K562 (cell line): ENCODE results near the gene PLEKHA8. TPM values are rescaled to one million over a fixed set of nuclear protein-coding genes. Genes with fewer than 3 reads are reported as not detected.

Source experiments
- ASH1L ChIP-seq: fragments of 450-650 bp; IDR thresholded peaks from 2 replicates; pipeline ENCODE4 v1.6.1; 2018; ENCODE audit warnings: borderline replicate concordance, mild to moderate bottlenecking, low read depth; ENCODE audit not compliant: partially characterized antibody
- CHD2 ChIP-seq: IDR thresholded peaks from 2 replicates; pipeline ENCODE4 v1.6.1; 2011; ENCODE audit warnings: low read depth, low read length
- CREBBP ChIP-seq: IDR thresholded peaks from one replicate; pipeline ENCODE4 v1.6.1; 2012; ENCODE audit warnings: low read depth, mild to moderate bottlenecking, control low read depth, inconsistent platforms, low read length
- FIP1L1 ChIP-seq: fragments of 200-400 bp; formaldehyde crosslinking; IDR thresholded peaks from 2 replicates; pipeline ENCODE4 v1.6.1; 2018; ENCODE audit warnings: mild to moderate bottlenecking, low read depth, low read length; ENCODE audit not compliant: poor library complexity, severe bottlenecking
- FOXJ3 ChIP-seq: sonication (generic); formaldehyde crosslinking; IDR thresholded peaks from 2 replicates; pipeline ENCODE4 v1.4.0; 2020; ENCODE audit warnings: mild to moderate bottlenecking, missing genetic modification reagents
- FOXK1 ChIP-seq: sonication (generic); formaldehyde crosslinking; IDR thresholded peaks from 2 replicates; pipeline ENCODE4 v1.8.0; 2022; ENCODE audit warnings: missing genetic modification reagents, mild to moderate bottlenecking, borderline replicate concordance
- MEF2A ChIP-seq: IDR thresholded peaks from 2 replicates; pipeline ENCODE4 v1.6.1; 2011; ENCODE audit warnings: low read depth, mild to moderate bottlenecking, low read length, moderate library complexity; ENCODE audit not compliant: control insufficient read depth
- MTA3 ChIP-seq: fragments of 450-650 bp; formaldehyde crosslinking; IDR thresholded peaks from 2 replicates; pipeline ENCODE4 v1.6.1; 2017; ENCODE audit warnings: mild to moderate bottlenecking, borderline replicate concordance
- NCOA1 ChIP-seq: fragments of 450-650 bp; IDR thresholded peaks from 2 replicates; pipeline ENCODE4 v1.6.1; 2016; ENCODE audit warnings: low read depth
- NFIC ChIP-seq: fragments of 450-650 bp; IDR thresholded peaks from 2 replicates; pipeline ENCODE4 v1.6.1; 2017; ENCODE audit warnings: mild to moderate bottlenecking, inconsistent platforms
- PML ChIP-seq: IDR thresholded peaks from 2 replicates; pipeline ENCODE4 v1.6.1; 2012; ENCODE audit warnings: low read length, inconsistent platforms
- RFX1 ChIP-seq: fragments of 450-650 bp; IDR thresholded peaks from 2 replicates; pipeline ENCODE4 v1.6.1; 2016; ENCODE audit warnings: mild to moderate bottlenecking, moderate library complexity
- TCF15 ChIP-seq: fragments of 250-450 bp; sonication (Bioruptor Pico); IDR thresholded peaks from 2 replicates; pipeline ENCODE4 v1.8.0; 2022; ENCODE audit warnings: moderate library complexity, mild to moderate bottlenecking, inconsistent platforms
- polyA plus RNA-seq, 8 experiments: library from polyadenylated mRNA; depleted of rRNA in 4 of 8; stranded (reverse) in 5 of 8; unstranded in 3 of 8; fragments of >200 nt; fragmentation: Nextera tagmentation in 2 of 8; fragmentation: Illumina TruSeq in 1 of 8; extraction: Ambion mirVana in 2 of 8; extraction: Trizol in 1 of 8; gene quantifications; 2 replicates each; pipeline versions ENCODE4 v1.2.1 to v1.2.3, GENCODE V29; 2011 to 2014; ENCODE audit warnings: inconsistent platforms in 1 of 8, missing spikeins in 1 of 8
- total RNA-seq, 7 experiments: library from RNA; depleted of rRNA in 6 of 7; stranded (reverse); fragments of >200 nt in 6 of 7; fragmentation: Illumina TruSeq in 2 of 7; extraction: Trizol in 2 of 7; gene quantifications; 2 replicates each; pipeline versions ENCODE4 v1.2.1 to v1.2.3, GENCODE V29; 2011 to 2021; ENCODE audit warnings: low replicate concordance in 1 of 7
- TF ChIP-seq, protein P1 (sequence below): sonication (generic); formaldehyde crosslinking; IDR thresholded peaks from 2 replicates; pipeline ENCODE4 v1.8.0; 2023; ENCODE audit warnings: mild to moderate bottlenecking, missing genetic modification reagents
- TF ChIP-seq, protein P2 (sequence below): sonication (generic); formaldehyde crosslinking; IDR thresholded peaks from 2 replicates; pipeline ENCODE4 v1.8.1; 2023; ENCODE audit warnings: mild to moderate bottlenecking, missing genetic modification reagents, moderate library complexity
- TF ChIP-seq, protein P3 (sequence below): fragments of 150-350 bp; conservative IDR thresholded peaks from 2 replicates; pipeline ENCODE4 v1.6.1; 2014; ENCODE audit warnings: low read length
- TF ChIP-seq, protein P4 (sequence below): fragments of 200-800 bp; sonication (Bioruptor generic); IDR thresholded peaks from 2 replicates; pipeline ENCODE4 v1.6.1; 2017; ENCODE audit warnings: missing genetic modification characterization, missing compliant biosample characterization
- TF ChIP-seq, protein P5 (sequence below): fragments of 450-650 bp; IDR thresholded peaks from 2 replicates; pipeline ENCODE4 v1.6.1; 2017; ENCODE audit warnings: antibody characterized with exemption

Gene PLEKHA8
- total and polyA plus RNA-seq, 9 of the 15 experiments (the other 6 are each of a cell fraction or from before 2014, with no cell fraction given): 3.2 to 16.3 (median 11.8) TPM

DNA sequence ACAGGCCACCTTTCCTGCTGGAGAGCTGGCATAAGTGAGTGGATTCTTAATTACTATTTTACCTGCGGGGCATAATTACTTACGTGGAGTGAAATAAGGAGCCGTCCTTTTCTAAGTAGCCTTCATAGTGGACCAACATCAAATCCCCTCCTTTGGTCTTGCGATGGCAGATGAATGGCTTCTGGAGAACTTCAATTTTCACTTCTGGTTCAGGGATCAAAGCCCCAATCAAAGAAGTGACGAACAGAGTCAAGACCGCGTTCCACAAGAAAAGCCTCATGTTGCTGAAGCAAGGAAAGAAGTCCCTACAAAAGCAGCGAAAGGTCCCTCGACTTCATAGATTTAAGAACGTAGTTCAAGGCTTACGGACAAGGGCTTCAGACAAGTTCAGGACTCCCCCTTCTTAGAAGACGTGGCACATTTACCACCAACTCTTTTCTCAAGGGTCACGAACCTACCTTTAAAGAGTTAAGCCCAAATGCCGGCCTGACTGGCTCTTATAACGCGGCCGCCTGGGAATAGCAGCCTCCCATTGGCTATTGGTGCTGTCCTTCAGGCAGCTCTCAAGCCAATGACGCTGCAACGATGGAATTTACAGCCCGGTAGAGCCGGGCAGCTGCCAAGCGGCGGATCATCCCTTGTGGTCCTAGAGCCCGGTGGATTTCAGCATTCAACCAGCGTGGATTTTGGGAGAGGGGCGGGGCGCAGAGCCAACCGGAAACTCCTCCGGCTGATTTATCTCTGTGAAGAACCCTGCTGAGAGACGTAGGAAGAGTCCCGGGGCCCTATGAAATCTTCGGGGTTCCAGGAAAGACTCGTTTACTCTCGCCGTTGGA is 1.8 kb upstream of the PLEKHA8 start, which contains the start of gene FKBP14 (continued):
- TF ChIP-seq MTA3: peak; percentile 90; the same call in 1 of the 2 replicates
- TF ChIP-seq, protein P1, sequence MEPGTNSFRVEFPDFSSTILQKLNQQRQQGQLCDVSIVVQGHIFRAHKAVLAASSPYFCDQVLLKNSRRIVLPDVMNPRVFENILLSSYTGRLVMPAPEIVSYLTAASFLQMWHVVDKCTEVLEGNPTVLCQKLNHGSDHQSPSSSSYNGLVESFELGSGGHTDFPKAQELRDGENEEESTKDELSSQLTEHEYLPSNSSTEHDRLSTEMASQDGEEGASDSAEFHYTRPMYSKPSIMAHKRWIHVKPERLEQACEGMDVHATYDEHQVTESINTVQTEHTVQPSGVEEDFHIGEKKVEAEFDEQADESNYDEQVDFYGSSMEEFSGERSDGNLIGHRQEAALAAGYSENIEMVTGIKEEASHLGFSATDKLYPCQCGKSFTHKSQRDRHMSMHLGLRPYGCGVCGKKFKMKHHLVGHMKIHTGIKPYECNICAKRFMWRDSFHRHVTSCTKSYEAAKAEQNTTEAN: no peak
- TF ChIP-seq, protein P2, sequence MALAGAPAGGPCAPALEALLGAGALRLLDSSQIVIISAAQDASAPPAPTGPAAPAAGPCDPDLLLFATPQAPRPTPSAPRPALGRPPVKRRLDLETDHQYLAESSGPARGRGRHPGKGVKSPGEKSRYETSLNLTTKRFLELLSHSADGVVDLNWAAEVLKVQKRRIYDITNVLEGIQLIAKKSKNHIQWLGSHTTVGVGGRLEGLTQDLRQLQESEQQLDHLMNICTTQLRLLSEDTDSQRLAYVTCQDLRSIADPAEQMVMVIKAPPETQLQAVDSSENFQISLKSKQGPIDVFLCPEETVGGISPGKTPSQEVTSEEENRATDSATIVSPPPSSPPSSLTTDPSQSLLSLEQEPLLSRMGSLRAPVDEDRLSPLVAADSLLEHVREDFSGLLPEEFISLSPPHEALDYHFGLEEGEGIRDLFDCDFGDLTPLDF (CRISPR knock-in tag): no peak
- no peak for TF ChIP-seq TCF15
- no peak for TF ChIP-seq FIP1L1
- TF ChIP-seq MEF2A: no peak
- TF ChIP-seq FOXK1: no peak
- TF ChIP-seq, protein P3, sequence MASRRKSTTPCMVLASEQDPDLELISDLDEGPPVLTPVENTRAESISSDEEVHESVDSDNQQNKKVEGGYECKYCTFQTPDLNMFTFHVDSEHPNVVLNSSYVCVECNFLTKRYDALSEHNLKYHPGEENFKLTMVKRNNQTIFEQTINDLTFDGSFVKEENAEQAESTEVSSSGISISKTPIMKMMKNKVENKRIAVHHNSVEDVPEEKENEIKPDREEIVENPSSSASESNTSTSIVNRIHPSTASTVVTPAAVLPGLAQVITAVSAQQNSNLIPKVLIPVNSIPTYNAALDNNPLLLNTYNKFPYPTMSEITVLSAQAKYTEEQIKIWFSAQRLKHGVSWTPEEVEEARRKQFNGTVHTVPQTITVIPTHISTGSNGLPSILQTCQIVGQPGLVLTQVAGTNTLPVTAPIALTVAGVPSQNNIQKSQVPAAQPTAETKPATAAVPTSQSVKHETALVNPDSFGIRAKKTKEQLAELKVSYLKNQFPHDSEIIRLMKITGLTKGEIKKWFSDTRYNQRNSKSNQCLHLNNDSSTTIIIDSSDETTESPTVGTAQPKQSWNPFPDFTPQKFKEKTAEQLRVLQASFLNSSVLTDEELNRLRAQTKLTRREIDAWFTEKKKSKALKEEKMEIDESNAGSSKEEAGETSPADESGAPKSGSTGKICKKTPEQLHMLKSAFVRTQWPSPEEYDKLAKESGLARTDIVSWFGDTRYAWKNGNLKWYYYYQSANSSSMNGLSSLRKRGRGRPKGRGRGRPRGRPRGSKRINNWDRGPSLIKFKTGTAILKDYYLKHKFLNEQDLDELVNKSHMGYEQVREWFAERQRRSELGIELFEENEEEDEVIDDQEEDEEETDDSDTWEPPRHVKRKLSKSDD: no peak; the same call in 1 of the 2 replicates
- TF ChIP-seq PML: peak; percentile 67
- no peak for TF ChIP-seq CREBBP
- TF ChIP-seq, protein P4, sequence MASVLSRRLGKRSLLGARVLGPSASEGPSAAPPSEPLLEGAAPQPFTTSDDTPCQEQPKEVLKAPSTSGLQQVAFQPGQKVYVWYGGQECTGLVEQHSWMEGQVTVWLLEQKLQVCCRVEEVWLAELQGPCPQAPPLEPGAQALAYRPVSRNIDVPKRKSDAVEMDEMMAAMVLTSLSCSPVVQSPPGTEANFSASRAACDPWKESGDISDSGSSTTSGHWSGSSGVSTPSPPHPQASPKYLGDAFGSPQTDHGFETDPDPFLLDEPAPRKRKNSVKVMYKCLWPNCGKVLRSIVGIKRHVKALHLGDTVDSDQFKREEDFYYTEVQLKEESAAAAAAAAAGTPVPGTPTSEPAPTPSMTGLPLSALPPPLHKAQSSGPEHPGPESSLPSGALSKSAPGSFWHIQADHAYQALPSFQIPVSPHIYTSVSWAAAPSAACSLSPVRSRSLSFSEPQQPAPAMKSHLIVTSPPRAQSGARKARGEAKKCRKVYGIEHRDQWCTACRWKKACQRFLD (CRISPR knock-in tag): no peak
- peak; percentile 93 for TF ChIP-seq ASH1L
- TF ChIP-seq NFIC: peak; percentile 61; the same call in 1 of the 2 replicates
- TF ChIP-seq, protein P5, sequence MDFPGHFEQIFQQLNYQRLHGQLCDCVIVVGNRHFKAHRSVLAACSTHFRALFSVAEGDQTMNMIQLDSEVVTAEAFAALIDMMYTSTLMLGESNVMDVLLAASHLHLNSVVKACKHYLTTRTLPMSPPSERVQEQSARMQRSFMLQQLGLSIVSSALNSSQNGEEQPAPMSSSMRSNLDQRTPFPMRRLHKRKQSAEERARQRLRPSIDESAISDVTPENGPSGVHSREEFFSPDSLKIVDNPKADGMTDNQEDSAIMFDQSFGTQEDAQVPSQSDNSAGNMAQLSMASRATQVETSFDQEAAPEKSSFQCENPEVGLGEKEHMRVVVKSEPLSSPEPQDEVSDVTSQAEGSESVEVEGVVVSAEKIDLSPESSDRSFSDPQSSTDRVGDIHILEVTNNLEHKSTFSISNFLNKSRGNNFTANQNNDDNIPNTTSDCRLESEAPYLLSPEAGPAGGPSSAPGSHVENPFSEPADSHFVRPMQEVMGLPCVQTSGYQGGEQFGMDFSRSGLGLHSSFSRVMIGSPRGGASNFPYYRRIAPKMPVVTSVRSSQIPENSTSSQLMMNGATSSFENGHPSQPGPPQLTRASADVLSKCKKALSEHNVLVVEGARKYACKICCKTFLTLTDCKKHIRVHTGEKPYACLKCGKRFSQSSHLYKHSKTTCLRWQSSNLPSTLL: no peak
- TF ChIP-seq CHD2: peak; percentile 77
- no peak for TF ChIP-seq FOXJ3
- TF ChIP-seq RFX1: peak; percentile 36; the same call in 1 of the 2 replicates
- TF ChIP-seq NCOA1: 0 out of 2 replicates have a peak, but pooled peaks have one; percentile 21
